GM15510 (cell line): ENCODE results near the gene C15orf40.

Experiments used
- POLR2A ChIP-seq: IDR thresholded peaks from 3 replicates; pipeline ENCODE4 v1.6.1; 2011; ENCODE audit warnings: borderline replicate concordance; ENCODE audit not compliant: insufficient read length; ENCODE audit errors: extremely low read depth

C15orf40 gene

GRCh38 chr15:83010709-83011270 lies 649 bp downstream of the C15orf40 start:
- no peak for TF ChIP-seq POLR2A

GRCh38 chr15:82999905-83000671 lies 11.4 kb downstream of the C15orf40 start:
- no peak for TF ChIP-seq POLR2A

- no peak for TF ChIP-seq POLR2A
Measured at GRCh38 chr15:82999426-82999825, 12.0 kb downstream of the C15orf40 start.

- TF ChIP-seq POLR2A = no peak
Measured at GRCh38 chr15:82995938-82996337, 15.5 kb downstream of the C15orf40 start.

GRCh38 chr15:82995076-82995475 lies 16.4 kb downstream of the C15orf40 start:
- no peak for TF ChIP-seq POLR2A

- TF ChIP-seq POLR2A = no peak
Measured at GRCh38 chr15:82993144-82993543, 18.3 kb downstream of the C15orf40 start.

GRCh38 chr15:82992436-82992998 lies 18.9 kb downstream of the C15orf40 start:
- TF ChIP-seq POLR2A = no peak

- no peak for TF ChIP-seq POLR2A
Measured at GRCh38 chr15:82986442-82986780, 25.0 kb downstream of the C15orf40 start.

GRCh38 chr15:82985688-82986441 lies 25.6 kb downstream of the C15orf40 start, which contains the start of gene RAMAC:
Gene RAMAC (plus strand): TSS chr15:82986210. CDS start chr15:82989019, 2,809 bp downstream.
- peak; percentile 81 for TF ChIP-seq POLR2A

- TF ChIP-seq POLR2A = no peak
Measured at GRCh38 chr15:82980981-82981380, 30.5 kb downstream of the C15orf40 start.

GRCh38 chr15:82979726-82980125 lies 31.7 kb downstream of the C15orf40 start:
- TF ChIP-seq POLR2A = no peak

GRCh38 chr15:82978438-82978837 lies 33.0 kb downstream of the C15orf40 start:
- no peak for TF ChIP-seq POLR2A

GRCh38 chr15:82977076-82977475 lies 34.4 kb downstream of the C15orf40 start:
- TF ChIP-seq POLR2A = no peak

- no peak for TF ChIP-seq POLR2A
Measured at GRCh38 chr15:82972990-82973389, 38.4 kb downstream of the C15orf40 start.
